Measurements from ENCODE around the gene TSPAN11. TPM values are rescaled to one million over a fixed set of nuclear protein-coding genes. Genes with fewer than 3 reads are reported as not detected.

TSPAN11 gene
- total and polyA plus RNA-seq, 2 of the 4 experiments (the other 2 are of a cell fraction) = 0.18 to 0.26 TPM

- dilution Hi-C loops (cut with HindIII; ENCODE audit: low sequenced_read_pairs, unreplicated experiment) = no loop called here
- POLR2A ChIA-PET (ENCODE audit: unreplicated experiment) = no interaction called here
- no peak overlapping the region; the same call in 1 of the 2 replicates for H3K27ac ChIP-seq (ENCODE audit: insufficient read depth, low read length)
Measured at GRCh38 chr12:30908076-30908721, 18.3 kb upstream of the TSPAN11 start.

More at GRCh38 chr12:30908076-30908721, 18.3 kb upstream of the TSPAN11 start:
- Histone ChIP-seq H4K20me1 (ENCODE audit: insufficient read depth, low read length) (no peaks in the 10 kb centered on the region), H3K9me1 (ENCODE audit: insufficient read depth, low read length) (no peaks in the 10 kb centered on the region), H2BK20ac (ENCODE audit: low read depth, low read length) (no peak overlapping the region), H4K91ac (ENCODE audit: insufficient read depth, low read depth, low read length) (no peak overlapping the region), H3K9ac (ENCODE audit: low read depth, low read length) (no peak overlapping the region), H3K27me3 (ENCODE audit: control insufficient read depth, insufficient read depth, low read length) (peaks cover 3% of the 10 kb centered on the region; the same call in 1 of the 2 replicates), H2BK5ac (ENCODE audit: low read depth, low read length, poor library complexity, severe bottlenecking) (no peak overlapping the region), H2BK15ac (ENCODE audit: low read depth, low read length) (no peak overlapping the region), H3K4ac (ENCODE audit: low read depth, low read length) (no peak overlapping the region), H2AK9ac (replicated peaks; ENCODE audit: low read depth, low read length, poor library complexity) (no peak overlapping the region), H4K5ac (ENCODE audit: low read depth, low read length) (no peak overlapping the region), H3K18ac (ENCODE audit: low read depth, low read length) (no peak overlapping the region), H2AK5ac (ENCODE audit: low read depth, low read length) (no peak overlapping the region), H3K14ac (replicated peaks; ENCODE audit: low read depth, low read length) (no peak overlapping the region), H3K4me2 (ENCODE audit: low read depth, low read length) (no peak overlapping the region), H2BK120ac (ENCODE audit: low read depth, low read length) (no peak overlapping the region), H3K79me1 (ENCODE audit: low read depth in 1 of 2, low read length in 2 of 2) (no peaks in the 10 kb centered on the region), H3K9me3 (ENCODE audit: control insufficient read depth, insufficient read depth, low read length) (no peaks in the 10 kb centered on the region), H3K4me1 (ENCODE audit: control insufficient read depth, insufficient read depth, low read length) (peaks cover 4% of the 10 kb centered on the region; the same call in 1 of the 2 replicates), H2AFZ (replicated peaks; ENCODE audit: low read length, poor library complexity) (no peak overlapping the region), H3K23ac (ENCODE audit: low read depth, low read length) (no peak overlapping the region), H3K4me3 (ENCODE audit: insufficient read depth, low read depth, low read length) (no peak overlapping the region), H3K36me3 (ENCODE audit: control insufficient read depth, insufficient read depth, low read length) (no peaks in the 10 kb centered on the region), H3K56ac (ENCODE audit: extremely low read depth, insufficient read depth, low read length) (no peak overlapping the region), H4K8ac (ENCODE audit: low read depth in 2 of 2, low read length in 2 of 2) (no peak overlapping the region)
- TF ChIP-seq RAD21 (IDR thresholded peaks at IDR 0.05; ENCODE audit: low read length) (no peak), SMC3 (IDR thresholded peaks at IDR 0.05; ENCODE audit: low read depth, low read length) (no peak), POLR2A (IDR thresholded peaks at IDR 0.05; ENCODE audit: low read depth, low read length) (no peak), RCOR1 (IDR thresholded peaks at IDR 0.05; ENCODE audit: insufficient replicate concordance, low read length) (no peak), NFE2L2 (IDR thresholded peaks at IDR 0.05; ENCODE audit: low read depth, low read length) (no peak), FOS (IDR thresholded peaks at IDR 0.05; ENCODE audit: low read depth, low read length) (no peak), MXI1 (IDR thresholded peaks at IDR 0.05; ENCODE audit: borderline replicate concordance, low read depth, low read length) (no peak), RFX5 (IDR thresholded peaks at IDR 0.05; ENCODE audit: low read depth, low read length) (no peak), CHD1 (IDR thresholded peaks at IDR 0.05; ENCODE audit: low read depth, low read length) (no peak), MAFK (IDR thresholded peaks at IDR 0.05; ENCODE audit: low read depth, low read length) (no peak), BHLHE40 (IDR thresholded peaks at IDR 0.05; ENCODE audit: low read depth, low read length) (no peak), MAZ (IDR thresholded peaks at IDR 0.05; ENCODE audit: borderline replicate concordance, low read depth, low read length) (no peak), USF2 (IDR thresholded peaks at IDR 0.05; ENCODE audit: low read depth, low read length) (no peak), ELK1 (IDR thresholded peaks at IDR 0.05; ENCODE audit: borderline replicate concordance, low read depth, low read length) (no peak), CEBPB (IDR thresholded peaks at IDR 0.05; ENCODE audit: low read depth, low read length) (no peak), CTCF (conservative IDR thresholded peaks at IDR 0.05; ENCODE audit: low read depth, low read length) (no peak)
- ATAC-seq (ENCODE audit: low read depth) (no peak), DNase-seq (no peak)
- in situ Hi-C loops (cut with MboI; ENCODE audit: low sequenced_read_pairs) (no loop called here), intact Hi-C loops (cut with micrococcal nuclease) (no loop called here)
- CTCF ChIA-PET = no interaction called here
- no CpG with 5 or more reads among the region's 4 CpGs for WGBS, 2 experiments (ENCODE audit: extremely low coverage in 2 of 2, insufficient read length in 1 of 2)
- BruUV-seq (replicated peaks) = no TSS peak

Data from IMR-90 (cell line).